Activated CD4-positive, alpha-beta T cell treated with anti-CD3 and anti-CD28 coated beads for 36 hours (primary cell): ENCODE results near the gene PTPRQ. TPM values are rescaled to one million over a fixed set of nuclear protein-coding genes. Genes with fewer than 3 reads are reported as not detected.

Source experiments
- ATAC-seq: fragments of 200-7000 bp; cut with Tn5 transposase; one replicate; pipeline ENCODE4 v1.10.0; 2021; ENCODE audit warnings: mild to moderate bottlenecking, moderate library complexity
- CTCF ChIA-PET: fragments of 350-600 bp; sonication (Branson Sonifier 250); formaldehyde crosslinking; loops from one replicate; lab custom pipeline; 2021; ENCODE audit warnings: antibody characterized with exemption; lab: Charles Lee
- POLR2A ChIA-PET: fragments of 350-600 bp; sonication (Branson Sonifier 250); formaldehyde crosslinking; loops from one replicate; lab custom pipeline; 2021; ENCODE audit warnings: antibody characterized with exemption, inconsistent platforms; lab: Charles Lee
- DNase-seq: peaks from one replicate; pipeline ENCODE4 v3.0.0-alpha.2; 2020
- H3K27ac Mint-ChIP-seq: one replicate; pipeline ENCODE4 v1.8.0; 2021; ENCODE audit warnings: mixed read lengths
- H3K27me3 Mint-ChIP-seq: one replicate; pipeline ENCODE4 v1.8.0; 2021; ENCODE audit warnings: mixed read lengths
- H3K36me3 Mint-ChIP-seq: one replicate; pipeline ENCODE4 v1.8.0; 2021; ENCODE audit warnings: low read depth, mixed read lengths
- H3K4me1 Mint-ChIP-seq: one replicate; pipeline ENCODE4 v1.8.0; 2021; ENCODE audit warnings: mixed read lengths
- H3K4me3 Mint-ChIP-seq: one replicate; pipeline ENCODE4 v1.8.0; 2021; ENCODE audit warnings: mild to moderate bottlenecking, moderate library complexity, mixed read lengths
- H3K9me3 Mint-ChIP-seq: one replicate; pipeline ENCODE4 v1.8.0; 2021; ENCODE audit warnings: low read depth, mixed read lengths
- intact Hi-C, 2 experiments: fragments of 100-400 bp; cut with DNase I in 1 of 2; cut with micrococcal nuclease in 1 of 2; formaldehyde crosslinking; loops; one replicate each; pipeline versions ENCODE4 v1.14.2 to v1.15.1; 2022 to 2024; cut with DNase I, micrococcal nuclease
- total RNA-seq, 2 experiments: library from RNA; stranded (reverse); gene quantifications; one replicate each; pipeline ENCODE4 v1.2.3, GENCODE V29; 2021

PTPRQ gene
- total RNA-seq, 2 experiments from 2014 or later, result not detected

GRCh38 chr12:80708975-80709328, 264.9 kb downstream of the PTPRQ start:
- Mint-ChIP-seq H3K36me3 (peaks cover 3% of the 10 kb centered on the region), H3K4me3 (no peak overlapping the region), H3K4me1 (no peaks in the 10 kb centered on the region), H3K27ac (no peak overlapping the region), H3K9me3 (no peaks in the 10 kb centered on the region), H3K27me3 (peaks cover 33% of the 10 kb centered on the region)
- intact Hi-C loops, result no loop called here
- DNase-seq (no peak), ATAC-seq (no peak)
- POLR2A ChIA-PET, result no interaction called here
- CTCF ChIA-PET, result no interaction called here

GRCh38 chr12:80709811-80710726, 266.0 kb downstream of the PTPRQ start:
- H3K9me3 Mint-ChIP-seq, result no peaks in the 10 kb centered on the region

GRCh38 chr12:80710727-80711449, 266.9 kb downstream of the PTPRQ start:
- DNase-seq, result no peak
- H3K27ac Mint-ChIP-seq, result no peak overlapping the region
- intact Hi-C loops, result no loop called here
- peaks cover 46% of the 10 kb centered on the region for H3K27me3 Mint-ChIP-seq
- POLR2A ChIA-PET, result no interaction called here
- H3K36me3 Mint-ChIP-seq, result peaks cover 3% of the 10 kb centered on the region
- no peaks in the 10 kb centered on the region for H3K4me1 Mint-ChIP-seq
- H3K4me3 Mint-ChIP-seq, result no peak overlapping the region
- no peak for ATAC-seq
- CTCF ChIA-PET, result interaction anchor here (0.7 kb wide), 2 partner anchors 13 to 114 kb away, joined by 3 read pairs; no protein-coding TSS in a partner anchor
- H3K9me3 Mint-ChIP-seq, result no peaks in the 10 kb centered on the region

More at GRCh38 chr12:80709811-80710726, 266.0 kb downstream of the PTPRQ start:
- intact Hi-C loops, result no loop called here
- Mint-ChIP-seq H3K27ac (no peak overlapping the region), H3K27me3 (peaks cover 40% of the 10 kb centered on the region), H3K36me3 (peaks cover 3% of the 10 kb centered on the region), H3K4me3 (no peak overlapping the region), H3K4me1 (no peaks in the 10 kb centered on the region)
- ATAC-seq, result no peak
- no peak for DNase-seq
- CTCF ChIA-PET, result interaction anchor here (0.7 kb wide), 2 partner anchors 13 to 113 kb away, joined by 3 read pairs; no protein-coding TSS in a partner anchor
- POLR2A ChIA-PET, result no interaction called here

- DNase-seq (no peak), ATAC-seq (no peak)
- POLR2A ChIA-PET, result no interaction called here
- CTCF ChIA-PET, result no interaction called here
- H3K27ac Mint-ChIP-seq, result no peak overlapping the region
- peaks cover 3% of the 10 kb centered on the region for H3K36me3 Mint-ChIP-seq
- H3K9me3 Mint-ChIP-seq, result no peaks in the 10 kb centered on the region
- peaks cover 45% of the 10 kb centered on the region for H3K27me3 Mint-ChIP-seq
- intact Hi-C loops, result no loop called here
- H3K4me1 Mint-ChIP-seq, result no peaks in the 10 kb centered on the region
- H3K4me3 Mint-ChIP-seq, result no peak overlapping the region
These were observed 267.8 kb downstream of the PTPRQ start for GRCh38 chr12:80711866-80712265.

- DNase-seq (no peak), ATAC-seq (no peak)
- no peak overlapping the region for H3K4me3 Mint-ChIP-seq
- H3K9me3 Mint-ChIP-seq, result no peaks in the 10 kb centered on the region
- H3K27me3 Mint-ChIP-seq, result peaks cover 37% of the 10 kb centered on the region
- peaks cover 3% of the 10 kb centered on the region for H3K36me3 Mint-ChIP-seq
- intact Hi-C loops, result no loop called here
- no peak overlapping the region for H3K27ac Mint-ChIP-seq
- CTCF ChIA-PET, result no interaction called here
- no peaks in the 10 kb centered on the region for H3K4me1 Mint-ChIP-seq
- POLR2A ChIA-PET, result no interaction called here
These were observed 268.8 kb downstream of the PTPRQ start for GRCh38 chr12:80712866-80713265.

GRCh38 chr12:80713419-80713818, 269.4 kb downstream of the PTPRQ start:
- Mint-ChIP-seq H3K36me3 (peaks cover 3% of the 10 kb centered on the region), H3K4me1 (no peaks in the 10 kb centered on the region), H3K27ac (no peak overlapping the region), H3K27me3 (peaks cover 36% of the 10 kb centered on the region), H3K4me3 (no peak overlapping the region), H3K9me3 (no peaks in the 10 kb centered on the region)
- ChIA-PET CTCF (no interaction called here), POLR2A (no interaction called here)
- intact Hi-C loops, result no loop called here
- DNase-seq (no peak), ATAC-seq (no peak)

GRCh38 chr12:80714055-80714454, 270.0 kb downstream of the PTPRQ start:
- Mint-ChIP-seq H3K27me3 (peaks cover 31% of the 10 kb centered on the region), H3K4me1 (no peaks in the 10 kb centered on the region), H3K27ac (no peak overlapping the region), H3K4me3 (no peak overlapping the region), H3K36me3 (no peaks in the 10 kb centered on the region), H3K9me3 (no peaks in the 10 kb centered on the region)
- CTCF ChIA-PET, result no interaction called here
- intact Hi-C loops, result no loop called here
- DNase-seq (no peak), ATAC-seq (no peak)
- POLR2A ChIA-PET, result no interaction called here

- POLR2A ChIA-PET, result no interaction called here
- Mint-ChIP-seq H3K27ac (no peak overlapping the region), H3K4me3 (no peak overlapping the region), H3K36me3 (no peaks in the 10 kb centered on the region), H3K9me3 (no peaks in the 10 kb centered on the region), H3K4me1 (no peaks in the 10 kb centered on the region), H3K27me3 (peaks cover 25% of the 10 kb centered on the region)
- DNase-seq, result no peak
- intact Hi-C loops, result no loop called here
- CTCF ChIA-PET, result no interaction called here
- ATAC-seq, result no peak
These were observed 270.8 kb downstream of the PTPRQ start for GRCh38 chr12:80714846-80715245.

- DNase-seq, result no peak
- Mint-ChIP-seq H3K27ac (no peak overlapping the region), H3K4me1 (no peaks in the 10 kb centered on the region), H3K36me3 (no peaks in the 10 kb centered on the region), H3K27me3 (peaks cover 21% of the 10 kb centered on the region), H3K4me3 (no peak overlapping the region), H3K9me3 (no peaks in the 10 kb centered on the region)
- ATAC-seq, result no peak
- ChIA-PET POLR2A (no interaction called here), CTCF (no interaction called here)
- intact Hi-C loops, result no loop called here
These were observed 271.7 kb downstream of the PTPRQ start for GRCh38 chr12:80715713-80716249.

- ChIA-PET POLR2A (no interaction called here), CTCF (interaction anchor here (0.6 kb wide), 1 partner anchor 100 kb away, joined by 3 read pairs; no protein-coding TSS in a partner anchor)
- Mint-ChIP-seq H3K36me3 (no peaks in the 10 kb centered on the region), H3K4me1 (no peaks in the 10 kb centered on the region), H3K27ac (no peak within 1 kb of the TSS), H3K9me3 (no peaks in the 10 kb centered on the region), H3K27me3 (peaks cover 21% of the 10 kb centered on the region), H3K4me3 (no peak within 1 kb of the TSS)
- intact Hi-C loops, result no loop called here
- no peak for DNase-seq
- ATAC-seq, result no peak
These were observed 272.8 kb downstream of the PTPRQ start, which contains the start of gene MYF5 for GRCh38 chr12:80716696-80717469. Gene MYF5 (plus strand): TSS chr12:80716912. CDS start chr12:80717064, 152 bp downstream.

GRCh38 chr12:80717856-80718255, 273.8 kb downstream of the PTPRQ start:
- Mint-ChIP-seq H3K4me1 (no peaks in the 10 kb centered on the region), H3K4me3 (no peak overlapping the region), H3K9me3 (no peaks in the 10 kb centered on the region), H3K36me3 (no peaks in the 10 kb centered on the region), H3K27me3 (peaks cover 21% of the 10 kb centered on the region), H3K27ac (no peak overlapping the region)
- intact Hi-C loops, result no loop called here
- ATAC-seq, result no peak
- no peak for DNase-seq
- ChIA-PET POLR2A (no interaction called here), CTCF (no interaction called here)
